ENCODE results near the gene KANSL3.

DNA sequence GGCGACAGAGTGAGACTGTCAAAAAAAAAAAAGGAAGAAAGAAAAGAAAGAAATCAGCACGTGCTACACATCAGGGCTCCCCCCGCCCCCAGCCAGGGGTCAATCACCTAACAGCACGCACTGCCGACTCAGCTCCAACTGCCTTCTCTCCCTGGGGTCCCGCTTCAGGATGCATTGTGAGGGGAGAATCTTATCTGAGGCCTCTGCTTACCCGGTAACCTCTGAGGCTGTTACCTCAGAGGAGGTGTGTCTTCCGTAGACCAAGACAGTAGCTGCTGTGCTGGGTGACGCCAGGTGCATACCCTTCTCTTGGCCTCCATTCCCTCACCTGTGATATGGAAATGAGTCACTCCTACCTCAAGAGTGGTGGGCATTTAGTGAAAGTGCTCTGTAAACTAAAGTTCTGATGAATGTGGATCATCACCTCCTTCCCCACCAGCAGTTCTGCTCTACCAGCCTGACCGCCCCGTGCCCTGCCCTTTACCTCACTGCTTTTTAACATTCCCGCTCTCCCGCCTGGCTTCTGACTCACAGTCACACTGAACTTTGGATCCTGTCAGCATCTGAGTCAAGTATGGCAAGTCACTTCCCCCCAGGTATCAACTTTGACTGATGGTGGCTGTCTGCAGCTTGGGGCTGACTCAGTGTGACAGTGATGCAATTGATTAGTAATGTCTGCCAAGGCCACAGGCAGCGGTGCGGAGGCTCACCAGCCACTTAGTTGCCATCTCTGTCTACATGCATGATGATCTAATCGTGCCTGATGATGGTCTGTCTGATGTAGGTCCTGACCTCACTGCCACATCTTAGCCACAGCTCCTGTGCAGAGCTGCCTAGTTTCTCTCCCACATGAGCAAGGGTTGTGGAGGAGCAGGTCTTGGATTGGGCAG is 81.4 kb downstream of the KANSL3 start:
- TF ChIP-seq POLR2AphosphoS5 (IDR thresholded peaks at IDR 0.05) (peak; percentile 61), POLR2A (IDR thresholded peaks at IDR 0.05) (no peak)
